ENCODE results near the gene PTPRE.
A peak's percentile ranks its signal among the peaks of the same experiment; 100 is the strongest.

PTPRE gene

GRCh38 chr10:128065881-128066534, 159.1 kb downstream of the PTPRE start:
- no peak for TF ChIP-seq GABPA (IDR thresholded peaks at IDR 0.05; ENCODE audit: low read depth)
- no peak for TF ChIP-seq SPI1 (IDR thresholded peaks at IDR 0.05; ENCODE audit: borderline replicate concordance, low read depth)
- TF ChIP-seq, protein P1, sequence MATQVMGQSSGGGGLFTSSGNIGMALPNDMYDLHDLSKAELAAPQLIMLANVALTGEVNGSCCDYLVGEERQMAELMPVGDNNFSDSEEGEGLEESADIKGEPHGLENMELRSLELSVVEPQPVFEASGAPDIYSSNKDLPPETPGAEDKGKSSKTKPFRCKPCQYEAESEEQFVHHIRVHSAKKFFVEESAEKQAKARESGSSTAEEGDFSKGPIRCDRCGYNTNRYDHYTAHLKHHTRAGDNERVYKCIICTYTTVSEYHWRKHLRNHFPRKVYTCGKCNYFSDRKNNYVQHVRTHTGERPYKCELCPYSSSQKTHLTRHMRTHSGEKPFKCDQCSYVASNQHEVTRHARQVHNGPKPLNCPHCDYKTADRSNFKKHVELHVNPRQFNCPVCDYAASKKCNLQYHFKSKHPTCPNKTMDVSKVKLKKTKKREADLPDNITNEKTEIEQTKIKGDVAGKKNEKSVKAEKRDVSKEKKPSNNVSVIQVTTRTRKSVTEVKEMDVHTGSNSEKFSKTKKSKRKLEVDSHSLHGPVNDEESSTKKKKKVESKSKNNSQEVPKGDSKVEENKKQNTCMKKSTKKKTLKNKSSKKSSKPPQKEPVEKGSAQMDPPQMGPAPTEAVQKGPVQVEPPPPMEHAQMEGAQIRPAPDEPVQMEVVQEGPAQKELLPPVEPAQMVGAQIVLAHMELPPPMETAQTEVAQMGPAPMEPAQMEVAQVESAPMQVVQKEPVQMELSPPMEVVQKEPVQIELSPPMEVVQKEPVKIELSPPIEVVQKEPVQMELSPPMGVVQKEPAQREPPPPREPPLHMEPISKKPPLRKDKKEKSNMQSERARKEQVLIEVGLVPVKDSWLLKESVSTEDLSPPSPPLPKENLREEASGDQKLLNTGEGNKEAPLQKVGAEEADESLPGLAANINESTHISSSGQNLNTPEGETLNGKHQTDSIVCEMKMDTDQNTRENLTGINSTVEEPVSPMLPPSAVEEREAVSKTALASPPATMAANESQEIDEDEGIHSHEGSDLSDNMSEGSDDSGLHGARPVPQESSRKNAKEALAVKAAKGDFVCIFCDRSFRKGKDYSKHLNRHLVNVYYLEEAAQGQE (IDR thresholded peaks at IDR 0.05; ENCODE audit: insufficient replicate concordance, low read depth) = no peak
- no peak for TF ChIP-seq POLR2AphosphoS5 (IDR thresholded peaks at IDR 0.05; ENCODE audit: low read depth)
- TF ChIP-seq CTCF (IDR thresholded peaks at IDR 0.05; ENCODE audit: insufficient read depth, low read length) = no peak
- H3K4me3 ChIP-seq (replicated peaks; ENCODE audit: insufficient read depth, low read length) = no peak overlapping the region
- H3K27me3 ChIP-seq (ENCODE audit: insufficient read depth, poor library complexity, severe bottlenecking) = no peaks in the 10 kb centered on the region
- no peak for DNase-seq (ENCODE audit: low read depth in 1 of 2, low spot score in 1 of 2)
- H3K27ac ChIP-seq (replicated peaks) = peak overlapping the region; percentile 83; the same call in 1 of the 2 replicates

DNA sequence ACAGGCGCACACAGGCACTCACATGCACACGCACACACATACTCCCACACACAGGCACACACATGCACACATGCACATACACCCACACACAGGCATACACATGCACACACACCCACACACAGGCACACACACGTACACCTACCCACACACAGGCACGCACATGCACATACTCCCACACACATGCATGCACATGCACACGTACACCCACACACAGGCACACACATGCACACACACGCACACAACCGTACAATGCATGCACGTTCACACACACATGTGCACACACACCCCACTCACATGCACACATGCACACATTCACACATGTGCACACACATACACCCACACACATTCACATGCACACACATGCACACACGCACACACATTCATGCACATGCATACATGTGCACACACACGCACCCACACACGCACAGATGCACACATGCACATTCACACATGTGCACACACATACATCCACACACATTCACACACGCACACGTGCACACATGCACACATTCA, 160.0 kb downstream of the PTPRE start:
- TF ChIP-seq POLR2AphosphoS5 (IDR thresholded peaks at IDR 0.05; ENCODE audit: low read depth) (peak; percentile 56; the same call in 1 of the 2 replicates), CTCF (IDR thresholded peaks at IDR 0.05; ENCODE audit: insufficient read depth, low read length) (no peak)
- no peak for DNase-seq (ENCODE audit: low read depth in 1 of 2, low spot score in 1 of 2)
- Histone ChIP-seq H3K4me3 (replicated peaks; ENCODE audit: insufficient read depth, low read length) (no peak overlapping the region), H3K27me3 (ENCODE audit: insufficient read depth, poor library complexity, severe bottlenecking) (no peaks in the 10 kb centered on the region), H3K27ac (replicated peaks) (no peak overlapping the region)

GRCh38 chr10:128067691-128068397, 160.9 kb downstream of the PTPRE start:
- no peak overlapping the region for H3K27ac ChIP-seq (replicated peaks)
- no peak overlapping the region for H3K4me3 ChIP-seq (replicated peaks; ENCODE audit: insufficient read depth, low read length)
- H3K27me3 ChIP-seq (ENCODE audit: insufficient read depth, poor library complexity, severe bottlenecking) = no peaks in the 10 kb centered on the region
- TF ChIP-seq POLR2AphosphoS5 (IDR thresholded peaks at IDR 0.05; ENCODE audit: low read depth) (no peak), GABPA (IDR thresholded peaks at IDR 0.05; ENCODE audit: low read depth) (no peak)
- DNase-seq (ENCODE audit: low read depth in 1 of 2, low spot score in 1 of 2) = no peak

DNA sequence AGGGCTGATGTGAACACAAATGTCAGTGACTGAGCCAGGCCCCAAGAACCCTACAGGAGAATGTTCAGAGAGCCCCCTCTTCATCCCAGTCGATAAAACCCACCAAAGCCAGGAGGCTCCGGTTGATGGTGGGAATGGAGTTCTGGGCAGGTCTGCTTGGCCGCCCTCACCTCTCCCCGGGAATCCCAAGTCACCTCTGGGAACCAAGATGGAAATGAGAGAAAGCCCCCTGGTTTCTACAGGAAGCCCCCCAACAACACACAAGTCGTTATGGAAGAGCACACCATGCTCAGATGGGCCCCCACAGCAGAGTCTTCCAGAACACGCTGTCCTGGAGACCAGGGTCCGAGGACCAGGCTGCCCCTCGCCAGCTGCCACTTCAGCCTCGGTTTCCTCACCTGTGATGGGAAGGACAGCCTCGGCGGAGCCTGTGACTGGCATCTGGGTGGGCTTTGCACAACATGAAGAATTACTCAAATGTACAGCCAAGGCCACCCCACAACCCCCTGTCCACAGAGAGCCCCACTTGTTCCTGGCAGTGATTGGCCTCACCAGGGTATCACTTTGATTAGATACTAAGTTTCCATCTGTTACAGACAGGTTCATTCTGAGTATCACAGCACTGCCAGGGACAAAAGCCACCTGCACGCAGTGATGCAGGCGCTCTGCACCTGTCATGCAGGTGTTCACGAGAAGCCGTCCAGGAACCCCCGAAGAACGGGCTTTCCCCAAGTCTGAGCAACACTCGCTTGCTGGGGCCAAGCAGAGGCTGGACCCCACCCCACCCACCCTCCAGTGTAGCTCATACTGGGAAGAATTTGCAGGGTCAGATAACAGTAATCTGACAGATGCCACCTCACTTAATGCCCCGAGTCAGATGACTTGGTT, 161.7 kb downstream of the PTPRE start:
- H3K27ac ChIP-seq (replicated peaks) = no peak overlapping the region
- H3K27me3 ChIP-seq (ENCODE audit: insufficient read depth, poor library complexity, severe bottlenecking) = no peaks in the 10 kb centered on the region
- no peak for TF ChIP-seq POLR2AphosphoS5 (IDR thresholded peaks at IDR 0.05; ENCODE audit: low read depth)
- TF ChIP-seq GABPA (IDR thresholded peaks at IDR 0.05; ENCODE audit: low read depth) = no peak
- TF ChIP-seq SPI1 (IDR thresholded peaks at IDR 0.05; ENCODE audit: borderline replicate concordance, low read depth) = no peak
- TF ChIP-seq CTCF (IDR thresholded peaks at IDR 0.05; ENCODE audit: insufficient read depth, low read length) = no peak
- TF ChIP-seq, protein P1 (IDR thresholded peaks at IDR 0.05; ENCODE audit: insufficient replicate concordance, low read depth) = no peak
- no peak overlapping the region for H3K4me3 ChIP-seq (replicated peaks; ENCODE audit: insufficient read depth, low read length)
- no peak for DNase-seq (ENCODE audit: low read depth in 1 of 2, low spot score in 1 of 2)

Data from HL-60 (cell line).